ENCODE measurements around the gene TOP1. TPM values are rescaled to one million over a fixed set of nuclear protein-coding genes. Genes with fewer than 3 reads are reported as not detected.

The TOP1 gene
- total RNA-seq, 2 experiments from 2014 or later: 99.6 to 102 TPM

GRCh38 chr20:41155261-41155660 lies 126.6 kb downstream of the TOP1 start:
- Mint-ChIP-seq H3K27me3 (no peaks in the 10 kb centered on the region), H3K4me3 (peak overlapping the region; percentile 44), H3K27ac (peak overlapping the region; percentile 97), H3K36me3 (peaks cover 66% of the 10 kb centered on the region), H3K4me1 (peaks cover 94% of the 10 kb centered on the region), H3K9me3 (no peaks in the 10 kb centered on the region)
- DNase-seq: no peak

- DNase-seq: no peak
- Mint-ChIP-seq H3K4me3 (peak overlapping the region; percentile 85), H3K4me1 (peaks cover 89% of the 10 kb centered on the region), H3K9me3 (no peaks in the 10 kb centered on the region), H3K27ac (peak overlapping the region; percentile 97), H3K27me3 (no peaks in the 10 kb centered on the region), H3K36me3 (peaks cover 65% of the 10 kb centered on the region)
These were observed 129.5 kb downstream of the TOP1 start for GRCh38 chr20:41158082-41158625.

DNA sequence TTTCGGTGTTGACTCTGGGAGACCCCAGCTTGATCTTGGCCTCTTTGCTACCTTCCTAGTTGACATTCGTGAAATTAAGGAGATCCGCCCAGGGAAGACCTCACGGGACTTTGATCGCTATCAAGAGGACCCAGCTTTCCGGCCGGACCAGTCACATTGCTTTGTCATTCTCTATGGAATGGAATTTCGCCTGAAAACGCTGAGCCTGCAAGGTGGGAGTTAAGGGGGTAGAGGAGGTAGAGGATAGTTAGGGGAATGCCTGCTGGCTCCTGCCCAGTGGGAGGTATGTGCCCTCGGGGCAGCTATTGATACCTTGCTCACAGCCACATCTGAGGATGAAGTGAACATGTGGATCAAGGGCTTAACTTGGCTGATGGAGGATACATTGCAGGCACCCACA lies 130.9 kb downstream of the TOP1 start:
- Mint-ChIP-seq H3K4me3 (peak overlapping the region; percentile 52), H3K9me3 (no peaks in the 10 kb centered on the region), H3K27me3 (no peaks in the 10 kb centered on the region), H3K4me1 (peaks cover 86% of the 10 kb centered on the region), H3K36me3 (peaks cover 70% of the 10 kb centered on the region), H3K27ac (peak overlapping the region; percentile 97)
- no peak for DNase-seq

GRCh38 chr20:41160686-41161085 lies 132.1 kb downstream of the TOP1 start:
- Mint-ChIP-seq H3K36me3 (peaks cover 71% of the 10 kb centered on the region), H3K9me3 (no peaks in the 10 kb centered on the region), H3K4me3 (peak overlapping the region; percentile 5), H3K27ac (peak overlapping the region; percentile 97), H3K4me1 (peaks cover 79% of the 10 kb centered on the region), H3K27me3 (no peaks in the 10 kb centered on the region)
- no peak for DNase-seq

GRCh38 chr20:41161886-41162285 lies 133.3 kb downstream of the TOP1 start:
- Mint-ChIP-seq H3K27ac (peak overlapping the region; percentile 87), H3K9me3 (no peaks in the 10 kb centered on the region), H3K4me1 (peaks cover 77% of the 10 kb centered on the region), H3K4me3 (peak overlapping the region; percentile 51), H3K36me3 (peaks cover 81% of the 10 kb centered on the region), H3K27me3 (no peaks in the 10 kb centered on the region)
- no peak for DNase-seq

DNA sequence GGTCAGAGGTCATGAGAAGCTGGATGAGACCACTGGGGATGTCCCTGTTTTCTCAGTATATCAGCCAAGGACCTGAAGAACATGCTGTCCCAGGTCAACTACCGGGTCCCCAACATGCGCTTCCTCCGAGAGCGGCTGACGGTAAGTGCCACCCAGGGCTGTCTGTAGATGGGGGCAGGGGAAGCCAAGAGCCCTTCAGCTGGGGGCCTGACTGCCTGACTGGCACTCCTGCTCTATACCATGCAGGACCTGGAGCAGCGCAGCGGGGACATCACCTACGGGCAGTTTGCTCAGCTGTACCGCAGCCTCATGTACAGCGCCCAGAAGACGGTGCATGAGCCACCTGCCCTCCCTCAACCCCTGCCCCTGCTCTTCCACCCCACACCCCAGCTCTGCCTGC lies 133.8 kb downstream of the TOP1 start:
- no peaks in the 10 kb centered on the region for H3K27me3 Mint-ChIP-seq
- peak overlapping the region; percentile 33 for H3K4me3 Mint-ChIP-seq
- H3K36me3 Mint-ChIP-seq: peaks cover 86% of the 10 kb centered on the region
- DNase-seq: no peak
- no peaks in the 10 kb centered on the region for H3K9me3 Mint-ChIP-seq
- peak overlapping the region; percentile 87 for H3K27ac Mint-ChIP-seq
- peaks cover 78% of the 10 kb centered on the region for H3K4me1 Mint-ChIP-seq

- Mint-ChIP-seq H3K36me3 (peaks cover 75% of the 10 kb centered on the region), H3K4me3 (no peak overlapping the region), H3K4me1 (peaks cover 69% of the 10 kb centered on the region), H3K27ac (peak overlapping the region; percentile 87), H3K27me3 (no peaks in the 10 kb centered on the region), H3K9me3 (no peaks in the 10 kb centered on the region)
- DNase-seq: no peak
These were observed 135.2 kb downstream of the TOP1 start for GRCh38 chr20:41163821-41164220.

DNA sequence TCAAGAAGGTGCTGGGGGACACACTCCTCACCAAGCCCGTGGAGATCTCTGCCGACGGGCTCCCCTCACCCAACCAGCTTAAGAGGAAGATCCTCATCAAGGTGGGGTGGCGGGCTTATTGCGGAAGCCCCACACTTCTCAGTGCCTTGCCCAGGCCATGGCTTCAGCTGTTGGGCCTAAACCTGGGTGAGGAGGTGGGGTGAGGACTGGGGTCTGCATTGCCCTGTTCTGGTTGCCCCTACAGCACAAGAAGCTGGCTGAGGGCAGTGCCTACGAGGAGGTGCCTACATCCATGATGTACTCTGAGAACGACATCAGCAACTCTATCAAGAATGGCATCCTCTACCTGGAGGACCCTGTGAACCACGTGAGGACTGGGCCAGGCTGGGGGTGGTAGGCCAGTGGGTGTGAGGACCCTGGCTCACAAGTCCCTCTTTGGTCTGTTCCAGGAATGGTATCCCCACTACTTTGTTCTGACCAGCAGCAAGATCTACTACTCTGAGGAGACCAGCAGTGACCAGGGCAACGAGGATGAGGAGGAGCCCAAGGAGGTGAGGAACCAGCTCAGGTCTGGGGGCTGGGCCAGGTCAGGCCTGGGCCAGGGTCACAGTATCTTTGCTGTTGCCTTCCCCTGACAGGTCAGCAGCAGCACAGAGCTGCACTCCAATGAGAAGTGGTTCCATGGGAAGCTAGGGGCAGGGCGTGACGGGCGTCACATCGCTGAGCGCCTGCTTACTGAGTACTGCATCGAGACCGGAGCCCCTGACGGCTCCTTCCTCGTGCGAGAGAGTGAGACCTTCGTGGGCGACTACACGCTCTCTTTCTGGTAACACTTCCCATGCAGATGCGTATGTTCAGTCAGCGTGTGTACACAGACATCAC lies 136.6 kb downstream of the TOP1 start:
- H3K36me3 Mint-ChIP-seq: peaks cover 64% of the 10 kb centered on the region
- H3K4me3 Mint-ChIP-seq: no peak overlapping the region
- H3K4me1 Mint-ChIP-seq: peaks cover 62% of the 10 kb centered on the region
- no peaks in the 10 kb centered on the region for H3K27me3 Mint-ChIP-seq
- no peaks in the 10 kb centered on the region for H3K9me3 Mint-ChIP-seq
- H3K27ac Mint-ChIP-seq: peak overlapping the region; percentile 87
- no peak for DNase-seq

GRCh38 chr20:41166201-41167117 lies 137.8 kb downstream of the TOP1 start:
- peaks cover 58% of the 10 kb centered on the region for H3K4me1 Mint-ChIP-seq
- no peaks in the 10 kb centered on the region for H3K9me3 Mint-ChIP-seq

DNA sequence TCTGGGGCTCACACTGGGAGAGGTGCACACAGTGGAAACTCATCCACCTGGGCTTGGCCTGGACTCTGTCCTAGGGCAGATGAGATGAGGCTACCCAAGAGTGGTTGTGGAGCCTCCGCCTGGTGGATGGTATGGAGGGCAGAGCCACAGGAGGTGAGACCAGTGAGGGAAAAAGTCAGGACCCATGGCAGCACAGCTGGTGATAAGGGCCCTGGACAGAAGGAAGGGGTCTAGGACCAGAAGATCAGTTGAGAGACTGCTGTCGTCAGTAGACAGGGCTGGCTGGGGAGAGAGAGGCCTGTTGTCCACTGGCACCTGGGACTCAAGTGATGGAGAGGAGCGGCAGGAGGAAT lies 138.5 kb downstream of the TOP1 start:
- Mint-ChIP-seq H3K9me3 (no peaks in the 10 kb centered on the region), H3K27ac (peak overlapping the region; percentile 45), H3K27me3 (no peaks in the 10 kb centered on the region), H3K4me1 (peaks cover 59% of the 10 kb centered on the region), H3K36me3 (peaks cover 62% of the 10 kb centered on the region), H3K4me3 (no peak overlapping the region)
- no peak for DNase-seq

More at GRCh38 chr20:41166201-41167117, 137.8 kb downstream of the TOP1 start:
- H3K27me3 Mint-ChIP-seq: no peaks in the 10 kb centered on the region
- no peak overlapping the region for H3K4me3 Mint-ChIP-seq
- H3K36me3 Mint-ChIP-seq: peaks cover 61% of the 10 kb centered on the region
- peak overlapping the region; percentile 45 for H3K27ac Mint-ChIP-seq
- DNase-seq: no peak

GRCh38 chr20:41167481-41168253 lies 139.0 kb downstream of the TOP1 start:
- peak overlapping the region; percentile 45 for H3K27ac Mint-ChIP-seq
- H3K9me3 Mint-ChIP-seq: no peaks in the 10 kb centered on the region
- H3K4me1 Mint-ChIP-seq: peaks cover 60% of the 10 kb centered on the region
- DNase-seq: no peak
- peaks cover 58% of the 10 kb centered on the region for H3K36me3 Mint-ChIP-seq
- H3K27me3 Mint-ChIP-seq: no peaks in the 10 kb centered on the region
- H3K4me3 Mint-ChIP-seq: no peak overlapping the region

- no peak for DNase-seq
- peaks cover 58% of the 10 kb centered on the region for H3K4me1 Mint-ChIP-seq
- no peak overlapping the region for H3K4me3 Mint-ChIP-seq
- peak overlapping the region; percentile 44 for H3K27ac Mint-ChIP-seq
- no peaks in the 10 kb centered on the region for H3K9me3 Mint-ChIP-seq
- no peaks in the 10 kb centered on the region for H3K27me3 Mint-ChIP-seq
- H3K36me3 Mint-ChIP-seq: peaks cover 52% of the 10 kb centered on the region
These were observed 139.9 kb downstream of the TOP1 start for GRCh38 chr20:41168281-41169161.

DNA sequence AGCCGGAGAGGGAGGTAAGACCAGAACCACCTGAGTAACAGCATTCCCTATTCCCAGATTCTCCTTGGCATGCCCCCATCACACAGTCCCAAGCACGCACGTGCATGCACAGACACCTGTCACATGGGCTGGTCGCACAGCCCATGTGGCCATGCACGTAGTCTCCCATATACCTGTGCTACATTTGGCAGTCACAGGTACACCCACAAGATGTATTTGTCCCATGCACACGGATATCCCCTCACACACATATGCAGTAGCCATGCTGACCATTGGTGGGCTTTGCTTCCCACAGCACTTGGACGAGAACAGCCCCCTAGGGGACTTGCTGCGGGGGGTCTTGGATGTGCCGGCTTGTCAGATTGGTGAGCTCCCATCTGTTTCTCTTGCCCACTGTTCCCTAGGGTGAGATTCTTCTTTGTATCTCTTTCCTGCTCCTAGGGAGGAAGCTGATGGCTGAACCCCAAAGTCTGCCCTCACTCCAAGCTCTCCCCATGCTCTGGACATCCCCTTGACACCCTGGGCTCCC lies 140.6 kb downstream of the TOP1 start:
- DNase-seq: no peak
- Mint-ChIP-seq H3K27me3 (no peaks in the 10 kb centered on the region), H3K4me1 (peaks cover 57% of the 10 kb centered on the region)

More for the DNA sequence above, 140.6 kb downstream of the TOP1 start:
- no peaks in the 10 kb centered on the region for H3K9me3 Mint-ChIP-seq
- H3K4me3 Mint-ChIP-seq: no peak overlapping the region
- H3K36me3 Mint-ChIP-seq: peaks cover 49% of the 10 kb centered on the region
- H3K27ac Mint-ChIP-seq: peak overlapping the region; percentile 18

All from activated naive CD8-positive, alpha-beta T cell treated with anti-CD3 and anti-CD28 coated beads for 36 hours (primary cell).